ENCODE data around the gene SLC26A3. TPM values are rescaled to one million over a fixed set of nuclear protein-coding genes. Genes with fewer than 3 reads are reported as not detected.
"Not testable (repeated sequence)": the region's sequence is repeated elsewhere in the genome, so short reads cannot be mapped to it uniquely, and the experiment has no call there.

The SLC26A3 gene
- not detected for total RNA-seq
- long read RNA-seq: 0 reads

DNA sequence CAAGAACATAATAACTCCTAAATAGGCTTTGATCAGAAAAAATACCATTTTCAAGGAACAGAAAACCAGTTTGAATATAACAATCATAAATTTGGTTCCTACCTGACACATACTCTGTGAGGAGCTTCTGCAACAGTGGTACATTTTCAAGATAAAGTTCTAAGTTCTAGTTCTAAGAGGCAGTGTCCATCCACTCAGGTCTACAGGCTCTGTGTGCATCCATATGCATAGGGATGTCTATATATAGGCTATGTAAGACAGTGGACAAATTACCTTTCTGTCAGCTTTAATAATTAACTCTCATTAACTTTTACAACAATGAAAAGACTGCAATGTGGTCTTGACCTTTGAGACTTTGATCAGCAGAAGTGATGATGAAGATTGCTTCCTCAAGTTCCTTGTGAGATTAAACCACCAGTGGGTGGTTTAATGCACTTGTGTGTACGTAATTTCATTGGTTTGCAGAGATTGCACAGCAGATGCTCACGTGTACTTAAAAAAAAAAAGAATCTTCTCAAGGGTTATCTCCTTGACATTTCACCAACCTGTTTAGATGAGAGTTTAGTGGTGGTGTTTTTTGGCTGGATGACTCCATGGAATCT, at the start of gene SLC26A3:
Gene SLC26A3 (minus strand): TSS at position 215 of the 602 bp plus-strand sequence. CDS start 8,714 bp downstream, outside the sequence.
- intact Hi-C loops (cut with DNase I): no loop called here
- no peak for DNase-seq (ENCODE audit: low spot score)

DNA sequence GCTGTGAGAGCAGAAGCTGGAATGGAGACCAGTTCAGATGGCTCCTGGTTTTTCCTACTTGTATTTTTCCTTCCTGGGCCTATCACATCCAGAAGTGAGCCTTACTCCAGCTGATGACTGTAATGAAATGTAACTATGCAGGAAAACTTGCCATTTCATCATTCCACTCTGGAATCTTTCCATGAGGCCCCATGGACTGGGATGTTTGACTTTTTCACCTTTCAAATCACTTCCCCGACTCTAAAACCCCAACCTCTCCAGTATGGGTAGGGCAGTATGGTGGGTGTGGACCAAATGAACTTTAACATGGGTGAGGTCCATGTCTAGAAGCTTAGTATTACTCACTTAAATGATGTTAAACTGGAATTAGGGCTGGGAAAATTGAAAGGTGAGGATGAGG, 47.6 kb upstream of the SLC26A3 start:
- intact Hi-C loops (cut with DNase I): no loop called here
- DNase-seq (ENCODE audit: low spot score): no peak

DNA sequence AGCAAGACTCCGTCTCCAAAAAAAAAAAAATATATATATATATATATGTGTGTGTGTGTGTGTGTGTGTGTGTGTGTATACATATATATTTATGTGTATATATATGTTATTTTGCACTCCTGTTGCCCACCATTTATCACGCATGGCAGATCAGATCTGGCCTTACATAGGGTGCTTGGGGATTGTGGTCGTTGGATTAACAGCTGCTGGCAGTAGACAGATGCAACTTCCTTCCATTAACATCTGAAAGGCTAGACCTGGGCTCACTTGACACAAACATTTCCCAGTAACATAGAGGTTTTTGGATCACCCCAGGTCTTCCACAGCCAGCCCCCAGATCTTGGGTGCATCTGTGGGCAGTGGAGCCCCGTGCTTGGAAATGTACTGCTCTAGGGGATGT, 47.2 kb upstream of the SLC26A3 start:
- intact Hi-C loops (cut with DNase I): no loop called here
- DNase-seq (ENCODE audit: low spot score): no peak

DNA sequence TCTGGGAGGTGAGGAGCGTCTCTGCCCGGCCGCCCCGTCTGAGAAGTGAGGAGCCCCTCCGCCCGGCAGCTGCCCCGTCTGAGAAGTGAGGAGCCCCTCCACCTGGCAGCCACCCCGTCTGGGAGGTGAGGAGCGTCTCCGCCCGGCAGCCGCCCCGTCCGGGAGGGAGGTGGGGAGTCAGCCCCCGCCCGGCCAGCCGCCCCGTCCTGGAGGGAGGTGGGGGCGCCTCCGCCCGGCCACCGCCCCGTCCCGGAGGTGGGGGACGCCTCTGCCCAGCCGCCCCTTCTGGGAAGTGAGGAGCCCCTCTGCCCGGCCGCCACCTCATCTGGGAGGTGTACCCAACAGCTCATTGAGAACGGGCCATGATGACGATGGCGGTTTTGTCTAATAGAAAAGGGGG, 45.2 kb upstream of the SLC26A3 start:
- DNase-seq (ENCODE audit: low spot score); intact Hi-C loops (cut with DNase I): not testable (repeated sequence)

DNA sequence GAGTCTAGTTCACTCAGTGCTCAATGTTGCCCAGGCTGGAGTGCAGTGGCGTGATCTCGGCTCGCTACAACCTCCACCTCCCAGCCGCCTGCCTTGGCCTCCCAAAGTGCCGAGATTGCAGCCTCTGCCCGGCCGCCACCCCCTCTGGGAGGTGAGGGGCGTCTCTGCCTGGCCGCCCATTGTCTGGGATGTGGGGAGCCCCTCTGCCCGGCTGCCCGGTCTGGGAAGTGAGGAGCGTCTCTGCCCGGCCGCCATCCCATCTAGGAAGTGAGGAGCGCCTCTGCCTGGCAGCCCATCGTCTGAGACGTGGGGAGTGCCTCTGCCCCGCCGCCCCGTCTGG, 44.8 kb upstream of the SLC26A3 start:
- intact Hi-C loops (cut with DNase I); DNase-seq (ENCODE audit: low spot score): not testable (repeated sequence)

DNA sequence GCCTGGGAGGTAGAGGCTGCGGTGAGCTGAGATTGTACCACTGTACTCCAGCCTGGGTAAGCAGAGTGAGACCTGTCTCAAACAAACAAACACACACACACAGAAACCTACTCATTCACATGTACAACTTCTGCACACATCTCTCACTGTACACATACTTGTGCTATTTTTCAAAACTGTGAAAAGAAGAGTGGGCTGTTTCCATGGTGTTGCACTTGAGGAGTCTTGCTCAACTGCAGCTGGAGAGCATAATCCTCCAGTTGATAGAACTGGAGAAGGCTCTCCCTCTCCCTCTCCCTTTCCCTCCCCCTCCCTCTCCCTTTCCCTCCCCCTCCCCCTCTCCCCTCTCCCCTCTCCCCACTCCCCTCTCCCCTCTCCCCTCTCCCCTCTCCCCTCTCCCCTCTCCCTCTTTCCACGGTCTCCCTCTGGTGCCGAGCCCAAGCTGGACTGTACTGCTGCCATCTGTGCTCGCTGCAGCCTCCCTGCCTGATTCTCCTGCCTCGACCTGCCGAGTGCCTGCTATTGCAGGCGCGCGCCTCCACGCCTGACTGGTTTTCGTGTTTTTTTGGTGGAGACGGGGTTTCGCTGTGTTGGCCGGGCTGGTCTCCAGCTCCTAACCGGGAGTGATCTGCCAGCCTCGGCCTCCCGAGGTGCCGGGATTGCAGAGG, 44.3 kb upstream of the SLC26A3 start:
- intact Hi-C loops (cut with DNase I): no loop called here
- no peak for DNase-seq (ENCODE audit: low spot score)

DNA sequence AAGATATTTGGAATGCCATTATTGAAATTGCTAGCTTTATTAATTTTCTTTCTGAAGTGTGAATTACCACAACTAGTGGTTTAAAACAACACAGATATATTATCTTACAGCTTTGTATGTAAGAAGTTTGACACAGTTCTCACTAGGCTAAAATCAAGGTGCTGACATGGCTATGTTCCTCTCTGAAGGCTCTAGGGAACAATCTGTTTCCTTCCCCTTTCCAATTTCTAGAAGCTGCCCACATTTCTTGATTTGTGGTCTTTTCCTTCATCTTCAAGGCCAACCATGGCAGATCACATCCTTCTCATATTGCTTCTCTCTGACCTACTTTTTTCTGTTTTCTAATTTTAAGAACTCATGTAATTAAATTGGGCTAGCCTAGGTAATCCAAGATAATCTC, 43.3 kb upstream of the SLC26A3 start:
- intact Hi-C loops (cut with DNase I): no loop called here
- no peak for DNase-seq (ENCODE audit: low spot score)

DNA sequence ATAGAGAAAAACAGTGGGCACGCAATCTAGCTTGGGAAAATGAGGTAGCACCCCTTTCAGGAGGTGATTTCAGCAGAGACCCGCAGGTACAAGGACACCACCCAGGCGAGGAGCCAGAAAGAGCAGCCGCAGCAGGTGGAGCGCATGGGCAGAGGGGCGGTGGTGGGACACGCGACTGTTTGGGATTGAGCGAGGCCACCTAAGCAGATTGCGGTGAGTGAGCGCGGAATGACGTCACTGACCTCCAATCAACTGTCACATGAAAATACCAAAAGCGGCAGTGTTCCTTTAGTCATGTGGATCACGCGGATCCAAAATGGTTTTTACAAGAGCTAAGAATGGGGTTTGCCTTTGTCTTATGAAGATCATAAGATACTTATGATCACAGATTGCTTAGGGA, 40.2 kb upstream of the SLC26A3 start:
- intact Hi-C loops (cut with DNase I): no loop called here
- DNase-seq (ENCODE audit: low spot score): no peak

DNA sequence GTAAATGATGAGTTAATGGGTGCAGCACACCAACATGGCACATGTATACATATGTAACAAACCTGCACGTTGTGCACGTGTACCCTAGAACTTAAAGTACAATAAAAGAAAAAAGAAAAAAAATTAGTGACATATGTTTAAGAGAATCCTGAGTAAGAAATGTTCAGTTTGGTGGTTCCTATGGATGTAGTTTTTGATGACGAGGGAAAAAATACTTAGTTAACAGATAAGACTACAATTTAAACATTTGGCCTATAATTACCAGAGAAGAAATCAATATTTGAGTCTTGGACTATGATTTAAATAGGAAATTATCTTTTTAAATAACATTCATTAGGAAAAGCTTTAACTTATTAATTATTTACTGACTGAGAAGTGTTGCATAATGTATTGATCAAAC, 39.2 kb upstream of the SLC26A3 start:
- intact Hi-C loops (cut with DNase I): no loop called here
- DNase-seq (ENCODE audit: low spot score): no peak

DNA sequence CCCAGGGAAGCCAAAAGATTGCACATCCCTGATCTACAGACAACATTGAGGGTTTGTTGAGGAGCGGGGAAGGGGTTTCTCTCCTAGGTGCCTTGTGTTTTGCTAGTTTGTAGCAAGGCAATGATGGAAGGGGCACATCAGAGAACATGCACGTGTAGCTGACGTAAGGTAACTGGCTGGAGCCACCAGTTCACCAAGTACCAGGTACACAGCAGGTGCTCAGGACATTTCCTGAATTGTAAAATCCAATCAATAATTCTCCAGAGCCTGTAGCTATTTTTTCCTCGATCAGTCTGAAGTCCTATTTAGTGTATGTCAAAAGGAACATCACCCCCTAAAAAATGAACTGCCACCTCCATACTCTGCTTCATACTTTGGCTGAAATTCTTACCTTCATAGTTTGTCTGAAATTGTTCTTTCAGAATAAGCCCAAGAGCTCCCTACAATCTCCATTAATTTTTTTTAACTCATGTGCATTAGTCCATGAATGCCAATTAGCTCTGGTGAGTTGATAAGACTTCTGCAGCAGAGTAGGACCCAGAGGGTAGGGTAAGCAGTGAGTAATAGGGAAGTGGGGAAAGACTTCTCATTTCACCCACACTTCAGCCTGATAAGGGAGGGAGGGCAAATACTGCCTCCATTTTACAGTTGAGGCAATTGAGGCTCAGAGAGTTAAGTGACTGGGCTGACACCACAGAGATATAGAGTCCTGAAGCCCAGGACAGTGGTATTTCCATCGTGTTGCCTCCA, 36.0 kb upstream of the SLC26A3 start:
- intact Hi-C loops (cut with DNase I): no loop called here
- no peak for DNase-seq (ENCODE audit: low spot score)

DNA sequence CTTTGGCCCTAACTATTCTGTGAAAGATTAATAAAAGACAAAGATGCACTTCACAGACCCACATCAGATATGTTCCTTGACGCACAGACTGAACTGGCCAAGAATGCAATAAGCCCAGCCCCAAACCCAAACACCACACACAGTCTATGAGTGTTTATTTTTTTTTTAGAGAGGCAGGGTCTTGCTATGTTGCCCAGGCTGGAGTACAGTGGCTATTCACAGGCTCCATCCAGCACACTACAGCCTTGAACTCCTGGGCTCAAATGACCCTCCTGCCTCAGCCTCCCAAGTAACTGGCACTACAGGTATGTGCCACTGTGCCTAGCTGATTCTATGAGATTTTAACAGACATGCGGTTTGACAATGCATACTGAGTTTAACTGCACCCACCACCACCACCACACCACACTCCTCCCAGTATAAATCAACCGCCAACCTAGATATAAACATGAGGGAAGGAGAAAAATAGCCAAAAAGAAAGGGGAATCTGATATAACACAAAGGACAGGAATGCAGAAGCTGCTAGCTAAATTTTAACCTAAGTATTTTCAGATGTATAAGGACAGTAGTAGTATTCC, 35.1 kb upstream of the SLC26A3 start:
- no peak for DNase-seq (ENCODE audit: low spot score)
- intact Hi-C loops (cut with DNase I): no loop called here

DNA sequence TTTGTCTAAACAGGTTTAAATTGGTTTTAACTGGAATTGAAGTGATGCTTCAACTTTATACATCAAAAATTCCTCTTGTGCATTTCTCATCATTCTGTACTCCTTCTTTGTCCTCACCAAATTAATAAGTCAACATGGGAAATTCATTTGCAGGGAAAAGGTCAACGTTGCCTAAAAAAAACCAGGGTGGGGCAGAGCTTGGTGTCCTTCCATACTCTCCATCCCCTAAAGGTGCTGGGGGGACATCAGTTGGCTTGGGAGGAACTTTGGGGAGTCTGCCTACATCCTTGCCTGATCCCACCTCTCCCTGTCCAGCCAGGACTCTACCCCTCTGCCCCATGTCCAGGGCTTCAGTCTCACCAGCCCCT, 34.1 kb upstream of the SLC26A3 start:
- DNase-seq (ENCODE audit: low spot score): no peak
- intact Hi-C loops (cut with DNase I): no loop called here

DNA sequence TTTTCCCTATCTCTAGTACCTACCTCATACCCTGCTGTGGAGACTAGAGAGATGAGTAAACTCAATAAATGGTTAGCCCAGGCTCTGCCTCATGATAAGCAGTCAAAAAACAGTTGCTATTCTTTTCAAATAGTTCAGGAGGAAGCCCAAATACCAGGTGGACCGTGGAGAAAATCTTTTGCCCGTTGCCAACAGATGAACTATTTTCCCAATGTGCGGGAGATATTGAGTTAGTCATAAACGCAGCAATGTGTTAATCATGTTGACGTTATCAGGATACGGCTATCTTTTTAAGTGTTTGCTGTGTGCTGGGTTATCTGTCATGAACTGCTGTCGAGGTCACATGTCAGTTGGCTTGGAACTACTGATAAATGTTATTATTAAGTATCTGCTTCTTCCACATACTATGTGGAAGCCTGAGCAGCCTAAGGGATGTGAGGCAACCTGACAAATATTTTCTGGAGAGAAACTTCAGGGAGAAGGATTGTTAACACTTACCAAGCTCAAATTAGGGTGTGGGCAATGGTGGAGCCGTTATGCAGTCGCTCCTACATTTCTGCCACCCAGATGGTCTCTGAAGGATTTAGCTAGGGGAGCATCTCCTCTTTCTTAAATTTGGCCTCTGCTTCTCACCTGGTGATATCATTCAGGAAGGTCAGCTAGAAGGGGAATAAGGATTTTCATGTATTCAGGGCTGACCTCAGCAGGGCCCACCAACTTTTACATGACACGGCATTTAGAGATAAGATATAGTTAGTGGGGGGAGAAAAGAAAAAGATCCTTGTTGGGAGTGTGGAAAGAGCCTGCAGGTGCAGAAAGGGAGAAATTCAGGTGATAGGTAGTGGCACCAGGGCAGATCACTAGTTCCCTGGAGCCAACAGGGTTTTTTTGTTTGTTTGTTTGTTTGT, 33.5 kb upstream of the SLC26A3 start:
- intact Hi-C loops (cut with DNase I): no loop called here
- no peak for DNase-seq (ENCODE audit: low spot score)

DNA sequence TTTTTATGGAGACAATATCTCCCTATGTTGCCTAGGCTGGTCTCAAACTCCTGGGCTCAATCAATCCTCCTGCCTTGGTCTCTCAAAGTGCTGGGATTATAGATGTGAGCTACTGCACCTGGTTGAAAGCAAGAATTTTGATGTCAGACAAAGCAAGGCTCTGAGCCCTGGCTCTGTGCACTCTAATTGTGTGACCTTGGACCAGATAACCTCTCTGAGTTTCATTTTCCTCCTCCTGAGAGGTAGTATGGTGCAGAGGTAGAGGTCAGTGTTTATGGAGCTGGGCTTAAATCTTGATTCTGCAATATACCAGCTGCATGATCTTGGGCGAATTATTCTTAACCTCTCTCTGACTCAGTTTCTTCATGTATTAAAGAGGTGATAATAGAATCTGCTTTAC, 31.4 kb upstream of the SLC26A3 start:
- intact Hi-C loops (cut with DNase I): no loop called here
- DNase-seq (ENCODE audit: low spot score): no peak

DNA sequence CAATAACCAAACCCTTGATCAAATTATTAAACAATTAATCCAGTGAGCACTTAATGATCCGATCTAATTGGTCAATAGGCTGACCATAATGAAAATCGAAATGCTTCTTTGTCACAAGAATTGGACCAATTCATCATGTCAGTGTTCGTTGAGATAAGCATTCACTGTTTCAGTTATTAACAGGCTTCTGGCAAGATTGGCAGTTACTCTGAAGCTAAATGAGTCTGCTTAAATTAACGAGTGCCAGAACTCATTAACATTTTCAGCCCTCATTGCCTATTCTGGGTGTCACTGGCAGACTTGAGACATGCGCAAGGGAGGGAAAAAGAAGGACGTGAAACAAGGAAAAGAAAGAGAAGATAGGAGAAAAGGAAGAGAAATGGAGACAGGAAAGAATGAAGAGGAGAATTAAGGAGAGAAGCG, 30.7 kb upstream of the SLC26A3 start:
- no peak for DNase-seq (ENCODE audit: low spot score)

DNA sequence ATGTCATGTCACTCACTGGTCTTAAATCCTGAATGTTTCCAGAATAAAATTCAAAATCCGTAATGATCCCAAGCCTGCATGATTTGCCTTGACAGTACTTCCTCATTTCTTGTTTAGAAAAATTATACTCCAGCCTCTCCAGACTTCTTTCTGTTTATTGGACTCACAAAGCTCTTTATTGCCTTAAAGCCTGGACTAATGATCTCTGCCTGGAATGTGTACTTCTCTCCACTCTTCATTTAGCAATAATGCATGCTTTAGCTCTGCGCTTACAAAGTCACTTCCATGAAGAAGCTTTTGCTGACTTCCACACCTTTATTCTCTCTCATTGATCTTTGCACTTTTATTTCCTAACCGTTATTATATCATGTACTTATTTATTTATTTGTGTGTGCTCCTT, 27.4 kb upstream of the SLC26A3 start:
- DNase-seq (ENCODE audit: low spot score): no peak
- intact Hi-C loops (cut with DNase I): no loop called here

More for the DNA sequence above, 30.7 kb upstream of the SLC26A3 start:
- intact Hi-C loops (cut with DNase I): no loop called here

DNA sequence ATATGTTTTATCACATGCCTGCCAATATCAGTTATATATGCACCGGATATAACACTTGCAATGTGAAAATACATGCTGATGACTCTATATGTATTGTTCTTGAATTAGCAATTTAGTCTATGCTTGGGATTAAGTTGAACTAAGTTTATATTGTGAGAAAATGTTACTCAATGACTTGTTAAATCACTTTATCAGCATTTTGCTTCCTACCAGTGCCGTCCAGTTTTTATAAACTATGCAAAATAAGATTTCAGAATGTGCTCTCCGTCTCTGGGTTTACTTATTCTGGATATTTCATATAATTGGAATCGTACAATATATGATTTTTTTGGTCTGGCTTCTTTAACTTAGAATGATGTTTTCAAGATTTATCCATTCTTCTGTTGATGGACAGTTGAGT, 25.5 kb upstream of the SLC26A3 start:
- DNase-seq (ENCODE audit: low spot score): no peak
- intact Hi-C loops (cut with DNase I): no loop called here

DNA sequence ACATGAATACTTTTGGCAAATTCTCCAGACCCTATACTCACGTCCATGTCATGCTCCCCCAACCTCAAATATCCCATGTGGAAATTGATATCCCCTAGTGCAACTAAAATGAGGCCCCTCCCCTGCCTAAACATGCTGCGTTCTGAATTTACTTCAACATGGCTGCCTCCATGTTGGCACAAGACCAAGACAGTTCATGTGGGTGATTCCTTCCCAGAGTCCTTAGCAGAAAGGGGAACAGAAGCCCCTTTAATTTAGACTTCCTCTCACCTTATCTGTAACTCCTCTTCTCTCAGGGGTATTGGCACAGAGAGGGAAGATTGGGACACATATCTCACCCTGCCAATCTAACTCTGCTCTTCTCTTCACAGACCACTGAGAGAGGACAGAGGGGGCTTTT, 24.5 kb upstream of the SLC26A3 start:
- no peak for DNase-seq (ENCODE audit: low spot score)
- intact Hi-C loops (cut with DNase I): no loop called here

DNA sequence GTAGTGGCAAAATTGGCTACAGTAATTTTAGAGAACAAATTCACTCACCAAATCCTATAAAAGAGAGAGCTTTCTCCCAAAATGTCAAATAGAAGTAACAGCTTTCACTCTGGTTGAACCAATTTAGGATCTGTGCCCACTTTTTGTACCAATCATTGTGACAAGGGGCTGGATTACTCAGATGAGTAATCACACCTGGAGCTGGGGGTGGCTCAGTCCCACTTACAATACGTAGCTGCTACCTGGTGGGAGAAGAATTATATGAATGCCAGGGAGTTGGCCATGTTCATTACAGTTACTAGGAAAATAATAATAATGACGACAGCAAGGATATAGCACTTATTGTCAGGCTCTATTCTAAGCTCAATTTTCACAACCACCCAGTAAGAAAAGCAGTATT, 23.4 kb upstream of the SLC26A3 start:
- intact Hi-C loops (cut with DNase I): no loop called here
- DNase-seq (ENCODE audit: low spot score): no peak

DNA sequence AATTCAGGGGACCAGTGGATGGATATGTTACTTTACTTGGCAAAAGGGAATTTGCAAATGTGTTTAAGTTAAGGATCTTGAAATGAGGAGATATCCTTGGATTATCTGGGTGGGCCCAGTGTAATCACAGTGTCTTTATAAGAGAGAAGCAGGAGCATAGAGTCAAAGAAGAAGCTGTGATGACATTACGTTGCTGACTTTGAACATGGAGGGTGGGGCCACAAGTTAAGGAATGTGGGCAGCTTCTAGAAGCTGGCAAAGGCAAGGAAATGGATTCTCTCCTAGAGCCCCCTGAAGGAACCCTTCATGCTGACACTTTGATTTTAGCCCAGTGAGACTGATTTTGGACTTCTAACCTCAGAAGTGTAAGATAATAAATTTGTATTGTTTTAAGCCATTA, 21.8 kb upstream of the SLC26A3 start:
- intact Hi-C loops (cut with DNase I): no loop called here
- no peak for DNase-seq (ENCODE audit: low spot score)

All from cardiac septum (tissue), 1 donor.